B cell (primary cell): ENCODE measurements around the gene ARHGAP35. TPM values are rescaled to one million over a fixed set of nuclear protein-coding genes. Genes with fewer than 3 reads are reported as not detected.

Experiments
- ATAC-seq: fragments of 200-7000 bp; cut with Tn5 transposase; one replicate; pipeline ENCODE4 v1.10.0; 2021; ENCODE audit warnings: low read depth, mild to moderate bottlenecking, moderate number of reproducible peaks, moderate library complexity
- CTCF ChIA-PET: fragments of 350-600 bp; sonication (Branson Sonifier 250); formaldehyde crosslinking; loops from one replicate; lab custom pipeline; 2021; ENCODE audit warnings: antibody characterized with exemption, inconsistent platforms; lab: Charles Lee
- POLR2A ChIA-PET: fragments of 350-600 bp; sonication (Branson Sonifier 250); formaldehyde crosslinking; loops from one replicate; lab custom pipeline; 2021; ENCODE audit warnings: antibody characterized with exemption; lab: Charles Lee
- DNase-seq: peaks from one replicate; pipeline ENCODE4 v3.0.0; 2013
- H2AFZ ChIP-seq: 2 replicates; pipeline ENCODE4 v1.6.1; 2012; ENCODE audit warnings: mild to moderate bottlenecking, low read depth, low read length; ENCODE audit not compliant: insufficient read depth, poor library complexity, severe bottlenecking
- H3K27ac ChIP-seq, 2 donors: 1 replicate in 1 of 2; 2 replicates in 1 of 2; pipeline ENCODE4 v1.5.1; 2012 to 2013; ENCODE audit warnings: low read length in 2 of 2, mild to moderate bottlenecking in 2 of 2, moderate library complexity in 1 of 2
- H3K27me3 ChIP-seq, 4 experiments: fragments of 200-600 bp in 1 of 4; sonication (generic) in 1 of 4; replicated peaks in 1 of 4; 1 replicate in 2 of 4; 2 replicates in 2 of 4; pipeline versions ENCODE4 v1.6.1 to v1.7.0; 2013 to 2016; ENCODE audit warnings: low read length in 3 of 4, mild to moderate bottlenecking in 2 of 4, mixed read lengths in 1 of 4, moderate library complexity in 1 of 4; ENCODE audit not compliant: insufficient read depth in 4 of 4, control insufficient read depth in 3 of 4; ENCODE audit errors: control extremely low read depth in 1 of 4
- H3K36me3 ChIP-seq, 2 experiments: replicated peaks in 1 of 2; 1 replicate in 1 of 2; 2 replicates in 1 of 2; pipeline versions ENCODE4 v1.6.1 to v1.7.1; 2013; ENCODE audit warnings: low read length in 1 of 2; ENCODE audit not compliant: insufficient read depth in 2 of 2, control insufficient read depth in 1 of 2; ENCODE audit errors: control extremely low read depth in 1 of 2, extremely low read depth in 1 of 2
- H3K4me1 ChIP-seq, 2 donors: fragments of 200-600 bp in 1 of 2; sonication (generic) in 1 of 2; 1 replicate in 1 of 2; 2 replicates in 1 of 2; pipeline versions ENCODE4 v1.5.1 to v1.6.1; 2013 to 2017; ENCODE audit warnings: low read length in 2 of 2; ENCODE audit not compliant: control insufficient read depth in 2 of 2, insufficient read depth in 2 of 2
- H3K4me2 ChIP-seq: replicated peaks from 2 replicates; pipeline ENCODE3; 2012; ENCODE audit warnings: mild to moderate bottlenecking, low read depth, low read length; ENCODE audit not compliant: poor library complexity, severe bottlenecking
- H3K4me3 ChIP-seq, 5 experiments: fragments of 200-600 bp in 1 of 5; sonication (generic) in 1 of 5; 1 replicate in 3 of 5; 2 replicates in 2 of 5; pipeline versions ENCODE4 v1.5.1 to v1.7.0; 2011 to 2016; ENCODE audit warnings: low read length in 4 of 5, mild to moderate bottlenecking in 4 of 5, low read depth in 2 of 5, control low read depth in 1 of 5, moderate library complexity in 1 of 5; ENCODE audit not compliant: insufficient read depth in 1 of 5; ENCODE audit errors: control extremely low read depth in 1 of 5, extremely low read depth in 1 of 5
- H3K79me2 ChIP-seq: fragments of 200-600 bp; sonication (generic); one replicate; pipeline ENCODE4 v1.6.0; 2016; ENCODE audit warnings: low read length; ENCODE audit not compliant: control insufficient read depth, insufficient read depth
- H3K9ac ChIP-seq: fragments of 200-600 bp; sonication (generic); 2 replicates; pipeline ENCODE4 v1.6.1; 2017; ENCODE audit warnings: mild to moderate bottlenecking, low read length, moderate library complexity
- H3K9me3 ChIP-seq, 3 donors: one replicate each; pipeline versions ENCODE4 v1.6.1 to v1.7.1; 2013; ENCODE audit warnings: low read length in 2 of 3; ENCODE audit not compliant: control insufficient read depth in 2 of 3, insufficient read depth in 1 of 3; ENCODE audit errors: control extremely low read depth in 1 of 3
- H4K20me1 ChIP-seq: 2 replicates; pipeline ENCODE4 v1.6.0; 2012; ENCODE audit warnings: mild to moderate bottlenecking, low read length; ENCODE audit not compliant: insufficient read depth, control insufficient read depth, poor library complexity, severe bottlenecking
- H3K27ac Mint-ChIP-seq: one replicate; pipeline ENCODE4 v1.8.0; 2021; ENCODE audit warnings: mixed read lengths
- H3K27me3 Mint-ChIP-seq: one replicate; pipeline ENCODE4 v1.8.0; 2021; ENCODE audit warnings: mixed read lengths
- H3K4me1 Mint-ChIP-seq: one replicate; pipeline ENCODE4 v1.8.0; 2021; ENCODE audit warnings: mixed read lengths
- H3K4me3 Mint-ChIP-seq: one replicate; pipeline ENCODE4 v1.8.0; 2021; ENCODE audit warnings: mixed read lengths
- H3K9me3 Mint-ChIP-seq: one replicate; pipeline ENCODE4 v1.8.0; 2022; ENCODE audit warnings: mixed read lengths; ENCODE audit not compliant: insufficient read depth
- CTCF ChIP-seq: fragments of 200-600 bp; IDR thresholded peaks from one replicate; pipeline ENCODE4 v1.8.0; 2022; ENCODE audit warnings: antibody characterized with exemption, mild to moderate bottlenecking
- EZH2 ChIP-seq: IDR thresholded peaks from 2 replicates; pipeline ENCODE4 v1.6.1; 2012; ENCODE audit warnings: borderline replicate concordance, low read depth, mild to moderate bottlenecking, moderate library complexity, low read length; ENCODE audit not compliant: insufficient read depth, poor library complexity, severe bottlenecking
- WGBS: methylation state at CpG from one replicate; pipeline ENCODE4 v1.1.5; 2013; ENCODE audit warnings: missing lambda C conversion rate; ENCODE audit not compliant: insufficient coverage; 5-methylcytosine and 5-hydroxymethylcytosine counted together
- intact Hi-C: fragments of 100-400 bp; cut with micrococcal nuclease; formaldehyde crosslinking; loops from one replicate; pipeline ENCODE4 v1.10.0; 2022
- polyA plus RNA-seq: library from polyadenylated mRNA; depleted of rRNA; stranded (reverse); fragments of >200 nt; gene quantifications from 2 replicates; pipeline ENCODE4 v1.2.3, GENCODE V29; 2012
- total RNA-seq, 2 donors: library from RNA; stranded (reverse); fragments of 120-200 nt in 1 of 2; gene quantifications; 1 replicate in 1 of 2; 2 replicates in 1 of 2; pipeline versions ENCODE4 v1.2.3 to v1.2.4, GENCODE V29; 2013 to 2022

ARHGAP35 gene
- total and polyA plus RNA-seq, 2 donors (not counting 1 experiment from before 2014, with no cell fraction given): 9.6 to 31.3 TPM

- H3K27ac ChIP-seq: peak overlapping the region in 1 of 2 donors; percentile 6
- peak; percentile 33 for DNase-seq
- no peak overlapping the region for H2AFZ ChIP-seq
- 55% methylated on average over 7 of the region's 11 CpGs for WGBS
- peak; percentile 64 for ATAC-seq
- H3K9ac ChIP-seq: no peak overlapping the region
- ChIA-PET CTCF (no interaction called here), POLR2A (interaction anchor here (0.5 to 0.7 kb wide), 3 partner anchors 27 to 1896 kb away, joined by 4 to 11 read pairs (median 5); no protein-coding TSS in a partner anchor)
- Mint-ChIP-seq H3K9me3 (no peaks in the 10 kb centered on the region), H3K4me1 (peaks cover 46% of the 10 kb centered on the region), H3K27ac (peak overlapping the region; percentile 46), H3K4me3 (peak overlapping the region; percentile 42), H3K27me3 (no peaks in the 10 kb centered on the region)
- no peak overlapping the region for H3K4me3 ChIP-seq
- no peaks in the 10 kb centered on the region for H3K27me3 ChIP-seq
- peak overlapping the region; percentile 54 for H3K4me2 ChIP-seq
- peaks cover 54% of the 10 kb centered on the region for H3K79me2 ChIP-seq
- TF ChIP-seq CTCF: no peak
- no peak for TF ChIP-seq EZH2
- peaks cover 35% of the 10 kb centered on the region for H4K20me1 ChIP-seq
- no peaks in the 10 kb centered on the region for H3K9me3 ChIP-seq
- intact Hi-C loops: no loop called here
- H3K4me1 ChIP-seq: peaks cover 19 to 21% of the 10 kb centered on the region in 2 donors
- no peaks in the 10 kb centered on the region for H3K36me3 ChIP-seq
Observed at GRCh38 chr19:46892252-46893179, 31.7 kb downstream of the ARHGAP35 start.
